Endothelial cell of umbilical vein (primary cell): ENCODE results near the gene TRMT1. TPM values are rescaled to one million over a fixed set of nuclear protein-coding genes. Genes with fewer than 3 reads are reported as not detected.
"Not testable (repeated sequence)": the region's sequence is repeated elsewhere in the genome, so short reads cannot be mapped to it uniquely, and the experiment has no call there.

ENCODE experiments used
- BruUV-seq: library from RNA; stranded (reverse); fragments of 400-500 nt; replicated peaks from 2 replicates; lab custom pipeline; 2021; lab: Mats Ljungman, UMichigan
- CTCF ChIA-PET: fragments of 300-600, 350-600 bp; sonication (Branson Sonifier 250); formaldehyde crosslinking; loops from one replicate; lab custom pipeline; 2021; ENCODE audit warnings: antibody characterized with exemption, inconsistent platforms; lab: Charles Lee
- POLR2A ChIA-PET: fragments of 300-600, 350-600 bp; sonication (Branson Sonifier 250); formaldehyde crosslinking; loops from one replicate; lab custom pipeline; 2021; ENCODE audit warnings: antibody characterized with exemption, inconsistent platforms; lab: Charles Lee
- DNase-seq: peaks from one replicate; pipeline ENCODE4 v3.0.0-alpha.2; 2011; ENCODE audit warnings: low read depth, low spot score
- FAIRE-seq: peaks from 2 replicates; lab custom pipeline; 2011; peaks lifted over from hg19 to GRCh38; lab: Jason Lieb, UNC
- H2AFZ ChIP-seq: 2 replicates; pipeline ENCODE4 v1.6.0; 2012; ENCODE audit warnings: low read depth, low read length, control low read depth, inconsistent platforms
- H3K27ac ChIP-seq: 2 replicates; pipeline ENCODE4 v1.5.1; 2011; ENCODE audit warnings: low read depth, mild to moderate bottlenecking, control low read depth, low read length, moderate library complexity; ENCODE audit not compliant: insufficient read depth
- H3K27me3 ChIP-seq, 2 experiments: 2 replicates each; pipeline versions ENCODE4 v1.6.0 to v1.6.1; 2011; ENCODE audit warnings: low read length in 2 of 2, mixed read lengths in 1 of 2; ENCODE audit not compliant: control insufficient read depth in 2 of 2, insufficient read depth in 2 of 2
- H3K36me3 ChIP-seq, 2 experiments: 2 replicates in 1 of 2; 3 replicates in 1 of 2; pipeline ENCODE4 v1.5.1; 2011; ENCODE audit warnings: low read length in 2 of 2, mild to moderate bottlenecking in 1 of 2, moderate library complexity in 1 of 2; ENCODE audit not compliant: control insufficient read depth in 2 of 2, insufficient read depth in 2 of 2; ENCODE audit errors: extremely low read depth in 1 of 2
- H3K4me1 ChIP-seq: 3 replicates; pipeline ENCODE4 v1.5.1; 2011; ENCODE audit warnings: mild to moderate bottlenecking, low read length; ENCODE audit not compliant: control insufficient read depth, insufficient read depth; ENCODE audit errors: extremely low read depth
- H3K4me2 ChIP-seq: 2 replicates; pipeline ENCODE4 v1.6.1; 2011; ENCODE audit warnings: low read length, control low read depth, mixed read lengths; ENCODE audit not compliant: insufficient read depth
- H3K4me3 ChIP-seq, 3 experiments: fragments of 200-600 bp in 1 of 3; sonication (generic), shearing (Covaris generic) in 1 of 3; replicated peaks in 1 of 3; 2 replicates each; pipeline ENCODE4 v1.5.1; 2011 to 2016; ENCODE audit warnings: control low read depth in 3 of 3, low read length in 3 of 3, mild to moderate bottlenecking in 2 of 3, inconsistent platforms in 1 of 3, low read depth in 1 of 3, moderate library complexity in 1 of 3; ENCODE audit not compliant: insufficient read depth in 1 of 3
- H3K79me2 ChIP-seq: 2 replicates; pipeline ENCODE4 v1.6.0; 2012; ENCODE audit warnings: low read length, inconsistent platforms; ENCODE audit not compliant: control insufficient read depth, insufficient read depth
- H3K9ac ChIP-seq: replicated peaks from 2 replicates; pipeline ENCODE3; 2011; ENCODE audit warnings: low read length, control low read depth; ENCODE audit not compliant: insufficient read depth; ENCODE audit errors: extremely low read depth
- H3K9me1 ChIP-seq: replicated peaks from 3 replicates; pipeline ENCODE4 v1.6.0; 2011; ENCODE audit warnings: mild to moderate bottlenecking, low read length; ENCODE audit not compliant: control insufficient read depth, insufficient read depth; ENCODE audit errors: extremely low read depth
- H3K9me3 ChIP-seq: replicated peaks from 2 replicates; pipeline ENCODE4 v1.5.1; 2012; ENCODE audit warnings: low read length, inconsistent platforms; ENCODE audit not compliant: control insufficient read depth, insufficient read depth
- H4K20me1 ChIP-seq: replicated peaks from 2 replicates; pipeline ENCODE3; 2011; ENCODE audit warnings: mild to moderate bottlenecking, low read length; ENCODE audit not compliant: control insufficient read depth, insufficient read depth; ENCODE audit errors: extremely low read depth
- EZH2 ChIP-seq: IDR thresholded peaks from 2 replicates; pipeline ENCODE4 v1.6.1; 2012; ENCODE audit warnings: borderline replicate concordance, low read depth, mild to moderate bottlenecking, moderate library complexity, low read length, inconsistent platforms; ENCODE audit not compliant: severe bottlenecking
- FOS ChIP-seq: IDR thresholded peaks from 2 replicates; pipeline ENCODE4 v1.6.1; 2011; ENCODE audit warnings: mild to moderate bottlenecking, low read length, moderate library complexity, borderline replicate concordance; ENCODE audit not compliant: insufficient read depth
- GATA2 ChIP-seq: IDR thresholded peaks from 2 replicates; pipeline ENCODE4 v1.7.0; 2011; ENCODE audit warnings: low read depth, mild to moderate bottlenecking, moderate library complexity, mixed read lengths, low read length; ENCODE audit not compliant: insufficient read length, insufficient read depth
- JUN ChIP-seq: IDR thresholded peaks from 2 replicates; pipeline ENCODE4 v1.6.1; 2011; ENCODE audit warnings: borderline replicate concordance, low read depth; ENCODE audit not compliant: insufficient read length, insufficient read depth
- MAX ChIP-seq: IDR thresholded peaks from 2 replicates; pipeline ENCODE4 v1.6.1; 2011; ENCODE audit not compliant: insufficient read depth, insufficient read length
- MYC ChIP-seq: IDR thresholded peaks from one replicate; pipeline ENCODE4 v1.6.1; 2011; ENCODE audit warnings: mild to moderate bottlenecking, low read depth, low read length
- POLR2AphosphoS5 ChIP-seq: IDR thresholded peaks from 2 replicates; pipeline ENCODE4 v1.6.1; 2012; ENCODE audit warnings: low read depth, mild to moderate bottlenecking, control low read depth, low read length, moderate library complexity; ENCODE audit not compliant: insufficient read depth
- dilution Hi-C: fragments of 300-500 bp; cut with MboI; formaldehyde crosslinking; loops from one replicate; pipeline ENCODE4 v1.15.0; 2019; ENCODE audit warnings: low sequenced_read_pairs; ENCODE audit not compliant: extremely low pct_ligation_motif_present
- intact Hi-C: fragments of 100-400 bp; cut with micrococcal nuclease; formaldehyde crosslinking; loops from one replicate; pipeline ENCODE4 v1.10.0; 2022
- polyA plus RNA-seq, 4 experiments: library from polyadenylated mRNA; depleted of rRNA in 3 of 4; stranded (reverse) in 3 of 4; unstranded in 1 of 4; fragments of >200 nt; gene quantifications; 2 replicates each; pipeline versions ENCODE4 v1.2.1 to v1.2.3, GENCODE V29; 2011 to 2012; ENCODE audit warnings: missing spikeins in 1 of 4
- total RNA-seq: library from RNA; stranded (reverse); gene quantifications from 2 replicates; pipeline ENCODE4 v1.2.3, GENCODE V29; 2021
- TF ChIP-seq, protein P1 (sequence below), 2 donors: IDR thresholded peaks; 1 replicate in 1 of 2; 2 replicates in 1 of 2; pipeline ENCODE4 v1.5.1; 2011; ENCODE audit warnings: low read length in 2 of 2, mild to moderate bottlenecking in 2 of 2, moderate library complexity in 2 of 2, control low read depth in 1 of 2, inconsistent platforms in 1 of 2, low read depth in 1 of 2; ENCODE audit not compliant: insufficient read depth in 1 of 2; ENCODE audit errors: extremely low read depth in 1 of 2

TRMT1 gene
- total and polyA plus RNA-seq, 2 donors (not counting 3 experiments of a cell fraction or from before 2014, with no cell fraction given): 46.3 to 53.0 TPM

GRCh38 chr19:13149628-13150186 is 33.2 kb upstream of the TRMT1 start:
- Histone ChIP-seq H3K79me2 (peaks cover 37% of the 10 kb centered on the region), H3K9me1 (no peaks in the 10 kb centered on the region), H3K9ac (peak overlapping the region; percentile 95), H3K36me3 (peaks cover under 1 to 2% of the 10 kb centered on the region in 2 experiments), H3K4me3 (peak overlapping the region; percentile 50 to 97 (median 69)), H3K4me1 (peaks cover 7% of the 10 kb centered on the region), H3K27me3 (no peaks in the 10 kb centered on the region), H4K20me1 (no peaks in the 10 kb centered on the region), H3K9me3 (no peaks in the 10 kb centered on the region), H3K27ac (peak overlapping the region; percentile 90), H2AFZ (peak overlapping the region; percentile 2), H3K4me2 (peak overlapping the region; percentile 12)
- TF ChIP-seq FOS: no peak
- TF ChIP-seq EZH2: no peak
- no peak for TF ChIP-seq JUN
- TF ChIP-seq MAX: no peak
- TF ChIP-seq POLR2AphosphoS5: no peak
- no peak for TF ChIP-seq GATA2
- TF ChIP-seq MYC: no peak
- TF ChIP-seq, protein P1, sequence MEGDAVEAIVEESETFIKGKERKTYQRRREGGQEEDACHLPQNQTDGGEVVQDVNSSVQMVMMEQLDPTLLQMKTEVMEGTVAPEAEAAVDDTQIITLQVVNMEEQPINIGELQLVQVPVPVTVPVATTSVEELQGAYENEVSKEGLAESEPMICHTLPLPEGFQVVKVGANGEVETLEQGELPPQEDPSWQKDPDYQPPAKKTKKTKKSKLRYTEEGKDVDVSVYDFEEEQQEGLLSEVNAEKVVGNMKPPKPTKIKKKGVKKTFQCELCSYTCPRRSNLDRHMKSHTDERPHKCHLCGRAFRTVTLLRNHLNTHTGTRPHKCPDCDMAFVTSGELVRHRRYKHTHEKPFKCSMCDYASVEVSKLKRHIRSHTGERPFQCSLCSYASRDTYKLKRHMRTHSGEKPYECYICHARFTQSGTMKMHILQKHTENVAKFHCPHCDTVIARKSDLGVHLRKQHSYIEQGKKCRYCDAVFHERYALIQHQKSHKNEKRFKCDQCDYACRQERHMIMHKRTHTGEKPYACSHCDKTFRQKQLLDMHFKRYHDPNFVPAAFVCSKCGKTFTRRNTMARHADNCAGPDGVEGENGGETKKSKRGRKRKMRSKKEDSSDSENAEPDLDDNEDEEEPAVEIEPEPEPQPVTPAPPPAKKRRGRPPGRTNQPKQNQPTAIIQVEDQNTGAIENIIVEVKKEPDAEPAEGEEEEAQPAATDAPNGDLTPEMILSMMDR (IDR thresholded peaks at IDR 0.05; ENCODE audit: extremely low read depth in 1 of 2, insufficient read depth in 1 of 2, low read depth in 1 of 2, low read length in 2 of 2): no peak
- intact Hi-C loops (loop anchor here (2.0 to 5.0 kb wide), 4 partner anchors 63 to 701 kb away; no protein-coding TSS in a partner anchor), dilution Hi-C loops (no loop called here)
- FAIRE-seq (no peak), DNase-seq (peak; percentile 61)
- ChIA-PET POLR2A (interaction anchor here (0.7 to 1.3 kb wide), 3 partner anchors 32 to 358 kb away, joined by 3 to 9 read pairs (median 3); partner anchors contain the start of genes JUNB and NACC1), CTCF (interaction anchor here (0.7 to 2.3 kb wide), 14 partner anchors 12 to 302 kb away, joined by 3 to 22 read pairs (median 4); partner anchors contain the start of gene NACC1)
- no TSS peak for BruUV-seq

GRCh38 chr19:13149173-13149627 is 32.7 kb upstream of the TRMT1 start:
- CTCF ChIA-PET: interaction anchor here (0.5 to 2.3 kb wide), 10 partner anchors 12 to 302 kb away, joined by 3 to 22 read pairs (median 4); partner anchors contain the start of gene NACC1
- peak overlapping the region in 2 of 3 experiments; percentile 69 to 97 for H3K4me3 ChIP-seq
- H3K4me1 ChIP-seq, H3K27me3 ChIP-seq, H3K9me3 ChIP-seq, FAIRE-seq, intact Hi-C loops, H3K9ac ChIP-seq, H3K27ac ChIP-seq, H3K36me3 ChIP-seq, dilution Hi-C loops, DNase-seq, H4K20me1 ChIP-seq, BruUV-seq, H3K9me1 ChIP-seq: not testable (repeated sequence)
- POLR2A ChIA-PET: interaction anchor here (0.7 to 1.1 kb wide), 2 partner anchors 103 to 358 kb away, joined by 3 to 9 read pairs; partner anchors contain the start of gene JUNB
- peak overlapping the region; percentile 12 for H3K4me2 ChIP-seq
- H3K79me2 ChIP-seq: peaks cover 32% of the 10 kb centered on the region
- H2AFZ ChIP-seq: peak overlapping the region; percentile 2
